GM06990 (cell line): ENCODE results near the gene VSTM4.

ENCODE experiments used
- DNase-seq: peaks from one replicate; pipeline ENCODE4 v3.0.0-alpha.2; 2011; ENCODE audit not compliant: insufficient read length; ENCODE audit errors: extremely low read depth
- H3K27me3 ChIP-seq: replicated peaks from 2 replicates; pipeline ENCODE4 v1.6.0; 2011; ENCODE audit warnings: low read length; ENCODE audit not compliant: control insufficient read depth, insufficient read depth
- H3K36me3 ChIP-seq: 2 replicates; pipeline ENCODE4 v1.5.1; 2011; ENCODE audit warnings: low read length; ENCODE audit not compliant: control insufficient read depth, insufficient read depth
- H3K4me3 ChIP-seq: replicated peaks from 2 replicates; pipeline ENCODE4 v1.5.1; 2011; ENCODE audit warnings: low read depth, mild to moderate bottlenecking, control low read depth, low read length
- CTCF ChIP-seq: IDR thresholded peaks from 2 replicates; pipeline ENCODE4 v1.5.1; 2011; ENCODE audit warnings: low read length, control low read depth, mild to moderate bottlenecking, inconsistent platforms; ENCODE audit not compliant: insufficient read depth, poor library complexity, severe bottlenecking

VSTM4 gene

GRCh38 chr10:49050906-49051305 lies 64.4 kb downstream of the VSTM4 start:
- no peak for DNase-seq
- no peaks in the 10 kb centered on the region for H3K27me3 ChIP-seq
- H3K4me3 ChIP-seq: no peak overlapping the region
- no peak for TF ChIP-seq CTCF
- H3K36me3 ChIP-seq: no peaks in the 10 kb centered on the region

- H3K36me3 ChIP-seq: no peaks in the 10 kb centered on the region
- no peak for DNase-seq
- TF ChIP-seq CTCF: no peak
- H3K27me3 ChIP-seq: no peaks in the 10 kb centered on the region
- no peak overlapping the region for H3K4me3 ChIP-seq
These were observed 65.0 kb downstream of the VSTM4 start for GRCh38 chr10:49050366-49050765.

GRCh38 chr10:49049660-49050059 lies 65.7 kb downstream of the VSTM4 start:
- H3K4me3 ChIP-seq: no peak overlapping the region
- DNase-seq: no peak
- no peak for TF ChIP-seq CTCF
- H3K36me3 ChIP-seq: no peaks in the 10 kb centered on the region
- H3K27me3 ChIP-seq: no peaks in the 10 kb centered on the region

GRCh38 chr10:49047128-49047639 lies 68.1 kb downstream of the VSTM4 start:
- no peak for TF ChIP-seq CTCF
- Histone ChIP-seq H3K27me3 (no peaks in the 10 kb centered on the region), H3K36me3 (no peaks in the 10 kb centered on the region), H3K4me3 (no peak overlapping the region)
- DNase-seq: no peak

- no peak for DNase-seq
- Histone ChIP-seq H3K4me3 (no peak overlapping the region), H3K27me3 (no peaks in the 10 kb centered on the region), H3K36me3 (no peaks in the 10 kb centered on the region)
- TF ChIP-seq CTCF: no peak
These were observed 70.8 kb downstream of the VSTM4 start for GRCh38 chr10:49044293-49045193.
